Keratinocyte (primary cell): ENCODE measurements around the gene NAALADL2. TPM values are rescaled to one million over a fixed set of nuclear protein-coding genes. Genes with fewer than 3 reads are reported as not detected.

Source experiments
- DNase-seq: peaks from one replicate; pipeline ENCODE4 v3.0.0-alpha.2; 2011; ENCODE audit warnings: low read depth, missing footprints, low spot score
- FAIRE-seq: peaks from 2 replicates; lab custom pipeline; 2011; peaks lifted over from hg19 to GRCh38; lab: Jason Lieb, UNC
- H2AFZ ChIP-seq: 2 replicates; pipeline ENCODE4 v1.6.0; 2012; ENCODE audit warnings: low read length, control low read depth, inconsistent platforms; ENCODE audit not compliant: control insufficient read depth
- H3K27ac ChIP-seq: 2 replicates; pipeline ENCODE4 v1.5.1; 2011; ENCODE audit warnings: low read length; ENCODE audit not compliant: control insufficient read depth, insufficient read depth
- H3K27me3 ChIP-seq: 3 replicates; pipeline ENCODE4 v1.6.0; 2011; ENCODE audit warnings: low read length; ENCODE audit not compliant: control insufficient read depth, insufficient read depth; ENCODE audit errors: extremely low read depth
- H3K36me3 ChIP-seq, 2 experiments: 2 replicates in 1 of 2; 3 replicates in 1 of 2; pipeline ENCODE4 v1.5.1; 2011; ENCODE audit warnings: low read length in 2 of 2, mild to moderate bottlenecking in 1 of 2; ENCODE audit not compliant: control insufficient read depth in 2 of 2, insufficient read depth in 2 of 2; ENCODE audit errors: extremely low read depth in 1 of 2
- H3K4me1 ChIP-seq: 3 replicates; pipeline ENCODE4 v1.5.1; 2011; ENCODE audit warnings: low read length; ENCODE audit not compliant: control insufficient read depth, insufficient read depth; ENCODE audit errors: extremely low read depth
- H3K4me2 ChIP-seq: 3 replicates; pipeline ENCODE4 v1.6.0; 2011; ENCODE audit warnings: low read depth, low read length; ENCODE audit not compliant: control insufficient read depth, insufficient read depth; ENCODE audit errors: extremely low read depth
- H3K4me3 ChIP-seq, 3 experiments: fragments of 200-600 bp in 1 of 3; sonication (generic) in 1 of 3; 2 replicates in 2 of 3; 3 replicates in 1 of 3; pipeline ENCODE4 v1.5.1; 2011 to 2016; ENCODE audit warnings: low read length in 3 of 3, mild to moderate bottlenecking in 3 of 3, control low read depth in 2 of 3, inconsistent platforms in 1 of 3, low read depth in 1 of 3, mixed read lengths in 1 of 3, mixed run types in 1 of 3, moderate library complexity in 1 of 3; ENCODE audit not compliant: control insufficient read depth in 2 of 3, insufficient read depth in 2 of 3; ENCODE audit errors: extremely low read depth in 1 of 3
- H3K79me2 ChIP-seq: 2 replicates; pipeline ENCODE4 v1.6.0; 2012; ENCODE audit warnings: low read length; ENCODE audit not compliant: control insufficient read depth, insufficient read depth
- H3K9ac ChIP-seq: 3 replicates; pipeline ENCODE4 v1.6.0; 2011; ENCODE audit warnings: low read length; ENCODE audit not compliant: control insufficient read depth, insufficient read depth; ENCODE audit errors: extremely low read depth
- H3K9me1 ChIP-seq: 3 replicates; pipeline ENCODE4 v1.6.0; 2011; ENCODE audit warnings: low read length; ENCODE audit not compliant: control insufficient read depth, insufficient read depth; ENCODE audit errors: extremely low read depth
- H3K9me3 ChIP-seq: 2 replicates; pipeline ENCODE4 v1.5.1; 2012; ENCODE audit warnings: low read depth, low read length; ENCODE audit not compliant: control insufficient read depth
- H4K20me1 ChIP-seq: 3 replicates; pipeline ENCODE4 v1.6.0; 2011; ENCODE audit warnings: low read length; ENCODE audit not compliant: control insufficient read depth, insufficient read depth; ENCODE audit errors: extremely low read depth
- CTCF ChIP-seq, 3 experiments: IDR thresholded peaks in 1 of 3; conservative IDR thresholded peaks in 1 of 3; optimal IDR thresholded peaks in 1 of 3; 2 replicates in 2 of 3; 3 replicates in 1 of 3; pipeline versions ENCODE3 to v1.5.1; 2011; ENCODE audit warnings: low read length in 3 of 3, mild to moderate bottlenecking in 3 of 3, moderate library complexity in 2 of 3, control low read depth in 1 of 3, inconsistent platforms in 1 of 3; ENCODE audit not compliant: insufficient read depth in 2 of 3; ENCODE audit errors: extremely low read depth in 1 of 3
- EZH2 ChIP-seq: IDR thresholded peaks from one replicate; pipeline ENCODE4 v1.6.1; 2012; ENCODE audit warnings: inconsistent platforms, mild to moderate bottlenecking, low read length, moderate library complexity
- dilution Hi-C: fragments of 300-500 bp; cut with MboI; formaldehyde crosslinking; loops from one replicate; pipeline ENCODE4 v1.7.0; 2020; ENCODE audit warnings: low sequenced_read_pairs; ENCODE audit not compliant: extremely low pct_ligation_motif_present
- polyA plus RNA-seq, 5 experiments: library from polyadenylated mRNA; depleted of rRNA in 3 of 5; stranded (reverse) in 3 of 5; stranded (forward) in 1 of 5; unstranded in 1 of 5; fragments of >200 nt; gene quantifications; 1 replicate in 1 of 5; 2 replicates in 3 of 5; 3 replicates in 1 of 5; pipeline versions ENCODE4 v1.2.1 to v1.2.3, GENCODE V29; 2011 to 2012; ENCODE audit warnings: missing spikeins in 2 of 5, low read depth in 1 of 5, low replicate concordance in 1 of 5

The NAALADL2 gene
- polyA plus RNA-seq, 1 donor (not counting 4 experiments of a cell fraction or from before 2014, with no cell fraction given) = 0.75 TPM

- H3K27me3 ChIP-seq = no peaks in the 10 kb centered on the region
- no peak overlapping the region for H3K4me2 ChIP-seq
- no peak for FAIRE-seq
- no peak overlapping the region for H3K4me3 ChIP-seq
- no peaks in the 10 kb centered on the region for H3K79me2 ChIP-seq
- no peak for TF ChIP-seq CTCF (optimal IDR thresholded peaks at IDR 0.05 in 1 of 3, IDR thresholded peaks at IDR 0.05 in 1 of 3, conservative IDR thresholded peaks at IDR 0.05 in 1 of 3; ENCODE audit: extremely low read depth in 1 of 3, insufficient read depth in 2 of 3, low read length in 3 of 3)
- no peak for TF ChIP-seq EZH2
- no peak for DNase-seq
- no peak overlapping the region for H3K27ac ChIP-seq
- no peak overlapping the region for H2AFZ ChIP-seq
- no peaks in the 10 kb centered on the region for H3K9me1 ChIP-seq
- no peaks in the 10 kb centered on the region for H3K36me3 ChIP-seq
- no peaks in the 10 kb centered on the region for H4K20me1 ChIP-seq
- H3K9me3 ChIP-seq = no peaks in the 10 kb centered on the region
- dilution Hi-C loops = no loop called here
- H3K9ac ChIP-seq = no peak overlapping the region
- H3K4me1 ChIP-seq = no peaks in the 10 kb centered on the region
Measured at GRCh38 chr3:174907628-174908407, 48.7 kb downstream of the NAALADL2 start.

- H3K36me3 ChIP-seq = no peaks in the 10 kb centered on the region
- no peaks in the 10 kb centered on the region for H3K79me2 ChIP-seq
- no peaks in the 10 kb centered on the region for H3K9me1 ChIP-seq
- dilution Hi-C loops = no loop called here
- H3K27ac ChIP-seq = no peak overlapping the region
- H4K20me1 ChIP-seq = no peaks in the 10 kb centered on the region
- no peaks in the 10 kb centered on the region for H3K27me3 ChIP-seq
- no peaks in the 10 kb centered on the region for H3K9me3 ChIP-seq
- FAIRE-seq = no peak
- H3K4me2 ChIP-seq = no peak overlapping the region
- no peak overlapping the region for H2AFZ ChIP-seq
- H3K4me3 ChIP-seq = no peak overlapping the region
- no peak for TF ChIP-seq CTCF (optimal IDR thresholded peaks at IDR 0.05 in 1 of 3, IDR thresholded peaks at IDR 0.05 in 1 of 3, conservative IDR thresholded peaks at IDR 0.05 in 1 of 3; ENCODE audit: extremely low read depth in 1 of 3, insufficient read depth in 2 of 3, low read length in 3 of 3)
- no peak for TF ChIP-seq EZH2
- no peaks in the 10 kb centered on the region for H3K4me1 ChIP-seq
- DNase-seq = no peak
- H3K9ac ChIP-seq = no peak overlapping the region
Measured at GRCh38 chr3:174931473-174932353, 72.6 kb downstream of the NAALADL2 start.
